ENCODE measurements around the gene ARMC5. TPM values are rescaled to one million over a fixed set of nuclear protein-coding genes. Genes with fewer than 3 reads are reported as not detected.
A peak's percentile ranks its signal among the peaks of the same experiment; 100 is the strongest.

Gene ARMC5
- total RNA-seq, 1 experiment from 2014 or later: 11.8 TPM

DNA sequence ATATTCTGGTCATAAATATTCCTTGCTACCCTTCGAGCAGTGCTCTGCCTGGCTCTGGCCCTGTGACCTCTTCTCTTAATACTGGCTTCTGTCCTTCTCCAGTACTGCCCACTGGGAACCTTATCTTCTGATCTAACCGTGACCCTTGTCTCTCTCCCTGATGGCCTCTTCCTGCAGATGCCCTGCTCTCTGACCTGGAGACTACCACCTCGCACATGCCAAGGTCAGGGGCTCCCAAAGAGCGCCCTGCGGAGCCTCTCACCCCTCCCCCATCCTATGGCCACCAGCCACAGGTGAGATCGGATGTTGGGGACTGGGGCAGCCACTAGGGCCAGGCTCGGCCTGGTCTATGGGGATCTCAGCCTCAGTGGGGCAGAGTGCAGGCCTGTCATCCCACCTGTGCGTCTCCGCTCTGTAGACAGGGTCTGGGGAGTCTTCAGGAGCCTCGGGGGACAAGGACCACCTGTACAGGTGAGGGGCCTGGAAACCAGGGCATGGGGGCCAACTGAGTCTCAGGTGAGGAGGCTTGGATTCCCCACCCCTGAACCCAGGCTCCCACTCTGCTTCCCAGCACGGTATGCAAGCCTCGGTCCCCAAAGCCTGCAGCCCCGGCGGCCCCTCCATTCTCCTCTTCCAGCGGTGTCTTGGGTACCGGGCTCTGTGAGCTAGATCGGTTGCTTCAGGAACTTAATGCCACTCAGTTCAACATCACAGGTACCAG lies 14.1 kb downstream of the ARMC5 start:
- ChIA-PET CTCF (interaction anchor here (0.5 to 1.0 kb wide), 12 partner anchors 8 to 400 kb away, joined by 3 to 32 read pairs (median 3); partner anchors contain the start of genes ARMC5, SLC5A2 and ZNF267), RAD21 (ENCODE audit: low non-redundant PET in 1 of 2, low total read pairs in 2 of 2, uncharacterized antibody in 2 of 2, unreplicated experiment in 2 of 2) (no interaction called here), POLR2A (interaction anchor here (1.0 kb wide), 1 partner anchor 14 kb away, joined by 4 read pairs; the partner anchor contains the start of gene ARMC5)
- Histone ChIP-seq H3K79me2 (ENCODE audit: insufficient read depth, low read length) (no peaks in the 10 kb centered on the region), H3K4me2 (ENCODE audit: low read length) (peak overlapping the region; percentile 98; the same call in 1 of the 2 replicates), H3K9ac (ENCODE audit: low read length) (no peak overlapping the region), H3K27ac (ENCODE audit: low read depth, low read length) (no peak overlapping the region), H3K27me3 (ENCODE audit: insufficient read depth, low read length) (no peaks in the 10 kb centered on the region), H3K9me2 (ENCODE audit: insufficient read depth) (no peaks in the 10 kb centered on the region), H3K9me3 (ENCODE audit: control insufficient read depth in 1 of 2, insufficient read depth in 1 of 2, low read depth in 1 of 2, low read length in 2 of 2) (no peaks in the 10 kb centered on the region), H3K4me3 (replicated peaks in 1 of 2; ENCODE audit: low read depth in 1 of 2, low read length in 2 of 2) (no peak overlapping the region), H2AFZ (ENCODE audit: low read depth, low read length, poor library complexity, severe bottlenecking) (no peak overlapping the region), H4K20me1 (ENCODE audit: insufficient read depth) (no peaks in the 10 kb centered on the region), H3K36me3 (ENCODE audit: control insufficient read depth in 1 of 2, insufficient read depth in 2 of 2, low read length in 2 of 2) (no peaks in the 10 kb centered on the region), H3K4me1 (ENCODE audit: control insufficient read depth in 1 of 2, insufficient read depth in 2 of 2, low read length in 2 of 2) (peaks cover 16 to 40% of the 10 kb centered on the region in 2 experiments)
- intact Hi-C loops (cut with micrococcal nuclease): loop anchor here (5.0 kb wide), 1 partner anchor 224 kb away; no protein-coding TSS in a partner anchor
- no peak for ATAC-seq
- TF ChIP-seq POLR2A (IDR thresholded peaks at IDR 0.05; ENCODE audit: borderline replicate concordance, extremely low read depth, insufficient read depth, insufficient read length): no peak
- TF ChIP-seq, protein P1, sequence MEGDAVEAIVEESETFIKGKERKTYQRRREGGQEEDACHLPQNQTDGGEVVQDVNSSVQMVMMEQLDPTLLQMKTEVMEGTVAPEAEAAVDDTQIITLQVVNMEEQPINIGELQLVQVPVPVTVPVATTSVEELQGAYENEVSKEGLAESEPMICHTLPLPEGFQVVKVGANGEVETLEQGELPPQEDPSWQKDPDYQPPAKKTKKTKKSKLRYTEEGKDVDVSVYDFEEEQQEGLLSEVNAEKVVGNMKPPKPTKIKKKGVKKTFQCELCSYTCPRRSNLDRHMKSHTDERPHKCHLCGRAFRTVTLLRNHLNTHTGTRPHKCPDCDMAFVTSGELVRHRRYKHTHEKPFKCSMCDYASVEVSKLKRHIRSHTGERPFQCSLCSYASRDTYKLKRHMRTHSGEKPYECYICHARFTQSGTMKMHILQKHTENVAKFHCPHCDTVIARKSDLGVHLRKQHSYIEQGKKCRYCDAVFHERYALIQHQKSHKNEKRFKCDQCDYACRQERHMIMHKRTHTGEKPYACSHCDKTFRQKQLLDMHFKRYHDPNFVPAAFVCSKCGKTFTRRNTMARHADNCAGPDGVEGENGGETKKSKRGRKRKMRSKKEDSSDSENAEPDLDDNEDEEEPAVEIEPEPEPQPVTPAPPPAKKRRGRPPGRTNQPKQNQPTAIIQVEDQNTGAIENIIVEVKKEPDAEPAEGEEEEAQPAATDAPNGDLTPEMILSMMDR (IDR thresholded peaks at IDR 0.05 in 2 of 3, conservative IDR thresholded peaks at IDR 0.05 in 1 of 3; ENCODE audit: borderline replicate concordance in 1 of 3, insufficient read depth in 1 of 3, low read depth in 2 of 3, low read length in 2 of 3): no peak
- TF ChIP-seq ZFX (IDR thresholded peaks at IDR 0.05): no peak
- TF ChIP-seq RAD21 (IDR thresholded peaks at IDR 0.05; ENCODE audit: low read depth): no peak
- TF ChIP-seq YY1 (IDR thresholded peaks at IDR 0.05; ENCODE audit: extremely low read depth, insufficient replicate concordance, low read depth, low read length): no peak
- no peak for TF ChIP-seq SRF (IDR thresholded peaks at IDR 0.05; ENCODE audit: low read depth)
- no peak for TF ChIP-seq ATF3 (IDR thresholded peaks at IDR 0.05)
- no peak for TF ChIP-seq ZNF274 (IDR thresholded peaks at IDR 0.05; ENCODE audit: low read depth, low read length)
- TF ChIP-seq SIN3A (IDR thresholded peaks at IDR 0.05; ENCODE audit: low read depth): no peak
- no peak for TF ChIP-seq CEBPB (IDR thresholded peaks at IDR 0.05; ENCODE audit: low read depth)
- no peak for TF ChIP-seq FOSL1 (IDR thresholded peaks at IDR 0.05; ENCODE audit: low read depth)
- TF ChIP-seq ZBTB33 (IDR thresholded peaks at IDR 0.05; ENCODE audit: extremely low read depth, insufficient replicate concordance, low read length): no peak
- no peak for TF ChIP-seq JUND (IDR thresholded peaks at IDR 0.05)
- no peak for TF ChIP-seq MAX (IDR thresholded peaks at IDR 0.05)
- TF ChIP-seq CBX3 (IDR thresholded peaks at IDR 0.05; ENCODE audit: low read depth): no peak
- TF ChIP-seq, protein P2, sequence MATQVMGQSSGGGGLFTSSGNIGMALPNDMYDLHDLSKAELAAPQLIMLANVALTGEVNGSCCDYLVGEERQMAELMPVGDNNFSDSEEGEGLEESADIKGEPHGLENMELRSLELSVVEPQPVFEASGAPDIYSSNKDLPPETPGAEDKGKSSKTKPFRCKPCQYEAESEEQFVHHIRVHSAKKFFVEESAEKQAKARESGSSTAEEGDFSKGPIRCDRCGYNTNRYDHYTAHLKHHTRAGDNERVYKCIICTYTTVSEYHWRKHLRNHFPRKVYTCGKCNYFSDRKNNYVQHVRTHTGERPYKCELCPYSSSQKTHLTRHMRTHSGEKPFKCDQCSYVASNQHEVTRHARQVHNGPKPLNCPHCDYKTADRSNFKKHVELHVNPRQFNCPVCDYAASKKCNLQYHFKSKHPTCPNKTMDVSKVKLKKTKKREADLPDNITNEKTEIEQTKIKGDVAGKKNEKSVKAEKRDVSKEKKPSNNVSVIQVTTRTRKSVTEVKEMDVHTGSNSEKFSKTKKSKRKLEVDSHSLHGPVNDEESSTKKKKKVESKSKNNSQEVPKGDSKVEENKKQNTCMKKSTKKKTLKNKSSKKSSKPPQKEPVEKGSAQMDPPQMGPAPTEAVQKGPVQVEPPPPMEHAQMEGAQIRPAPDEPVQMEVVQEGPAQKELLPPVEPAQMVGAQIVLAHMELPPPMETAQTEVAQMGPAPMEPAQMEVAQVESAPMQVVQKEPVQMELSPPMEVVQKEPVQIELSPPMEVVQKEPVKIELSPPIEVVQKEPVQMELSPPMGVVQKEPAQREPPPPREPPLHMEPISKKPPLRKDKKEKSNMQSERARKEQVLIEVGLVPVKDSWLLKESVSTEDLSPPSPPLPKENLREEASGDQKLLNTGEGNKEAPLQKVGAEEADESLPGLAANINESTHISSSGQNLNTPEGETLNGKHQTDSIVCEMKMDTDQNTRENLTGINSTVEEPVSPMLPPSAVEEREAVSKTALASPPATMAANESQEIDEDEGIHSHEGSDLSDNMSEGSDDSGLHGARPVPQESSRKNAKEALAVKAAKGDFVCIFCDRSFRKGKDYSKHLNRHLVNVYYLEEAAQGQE (IDR thresholded peaks at IDR 0.05; ENCODE audit: low read depth): no peak
- no peak for TF ChIP-seq ELF1 (IDR thresholded peaks at IDR 0.05; ENCODE audit: borderline replicate concordance, low read depth)
- TF ChIP-seq EGR1 (IDR thresholded peaks at IDR 0.05; ENCODE audit: low read depth): no peak
- no TSS peak for BruUV-seq (replicated peaks)
- DNase-seq (ENCODE audit: low read depth, low spot score): no peak

Measured in HCT116 (cell line).